ENCODE measurements around the gene PRDM5. TPM values are rescaled to one million over a fixed set of nuclear protein-coding genes. Genes with fewer than 3 reads are reported as not detected.
A peak's percentile ranks its signal among the peaks of the same experiment; 100 is the strongest.

Gene PRDM5
- total RNA-seq, 1 donor from 2014 or later = 16.6 TPM

DNA sequence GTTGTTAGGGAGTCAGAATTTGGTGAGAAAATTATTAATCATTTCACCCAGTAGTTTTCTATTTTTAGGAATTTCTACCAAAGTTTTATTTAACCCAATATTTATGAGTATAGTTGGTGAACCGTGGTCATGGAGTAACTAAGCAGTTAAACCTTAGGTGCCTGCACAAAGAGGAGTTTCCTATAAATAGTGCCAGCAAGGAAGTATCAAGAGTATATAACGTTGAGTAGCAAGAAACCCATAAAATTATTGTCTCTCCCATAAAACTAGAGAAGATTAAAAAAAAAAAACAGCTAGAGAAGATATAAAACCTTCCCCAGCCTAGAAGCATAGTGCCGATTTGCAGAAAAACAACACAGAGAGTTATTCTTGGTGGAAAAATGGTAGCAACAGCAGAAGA lies 158.9 kb downstream of the PRDM5 start:
- Mint-ChIP-seq H3K4me3 (ENCODE audit: unreplicated experiment) (no peak overlapping the region), H3K9me3 (ENCODE audit: unreplicated experiment) (no peaks in the 10 kb centered on the region), H3K27ac (ENCODE audit: unreplicated experiment) (no peak overlapping the region), H3K36me3 (ENCODE audit: unreplicated experiment) (peaks cover 5% of the 10 kb centered on the region), H3K27me3 (ENCODE audit: unreplicated experiment) (no peaks in the 10 kb centered on the region), H3K4me1 (ENCODE audit: low read depth, unreplicated experiment) (no peaks in the 10 kb centered on the region)
- no peak for DNase-seq
- TF ChIP-seq, protein P1, sequence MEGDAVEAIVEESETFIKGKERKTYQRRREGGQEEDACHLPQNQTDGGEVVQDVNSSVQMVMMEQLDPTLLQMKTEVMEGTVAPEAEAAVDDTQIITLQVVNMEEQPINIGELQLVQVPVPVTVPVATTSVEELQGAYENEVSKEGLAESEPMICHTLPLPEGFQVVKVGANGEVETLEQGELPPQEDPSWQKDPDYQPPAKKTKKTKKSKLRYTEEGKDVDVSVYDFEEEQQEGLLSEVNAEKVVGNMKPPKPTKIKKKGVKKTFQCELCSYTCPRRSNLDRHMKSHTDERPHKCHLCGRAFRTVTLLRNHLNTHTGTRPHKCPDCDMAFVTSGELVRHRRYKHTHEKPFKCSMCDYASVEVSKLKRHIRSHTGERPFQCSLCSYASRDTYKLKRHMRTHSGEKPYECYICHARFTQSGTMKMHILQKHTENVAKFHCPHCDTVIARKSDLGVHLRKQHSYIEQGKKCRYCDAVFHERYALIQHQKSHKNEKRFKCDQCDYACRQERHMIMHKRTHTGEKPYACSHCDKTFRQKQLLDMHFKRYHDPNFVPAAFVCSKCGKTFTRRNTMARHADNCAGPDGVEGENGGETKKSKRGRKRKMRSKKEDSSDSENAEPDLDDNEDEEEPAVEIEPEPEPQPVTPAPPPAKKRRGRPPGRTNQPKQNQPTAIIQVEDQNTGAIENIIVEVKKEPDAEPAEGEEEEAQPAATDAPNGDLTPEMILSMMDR (IDR thresholded peaks at IDR 0.05; ENCODE audit: partially characterized antibody, unreplicated experiment) = no peak

DNA sequence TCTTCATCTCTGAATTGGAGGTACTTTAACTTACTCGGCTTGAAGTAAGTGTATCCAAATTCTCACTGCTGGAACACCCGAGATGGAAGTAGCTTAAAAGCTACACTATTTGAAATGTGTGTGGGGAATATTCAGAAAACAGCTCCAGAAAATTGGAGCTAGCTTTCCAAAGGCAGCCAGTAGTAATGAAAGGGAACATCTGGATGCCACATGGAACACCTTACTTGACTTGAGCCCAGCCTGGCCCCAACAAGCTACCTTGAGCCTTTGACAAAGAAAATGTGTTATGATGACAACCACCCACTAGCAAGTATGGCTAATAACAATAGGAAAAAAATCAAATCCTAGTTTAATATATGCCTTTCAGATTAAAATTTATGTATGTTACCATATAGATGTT lies 161.5 kb downstream of the PRDM5 start:
- H3K4me3 Mint-ChIP-seq (ENCODE audit: unreplicated experiment) = no peak overlapping the region
- TF ChIP-seq, protein P1 (IDR thresholded peaks at IDR 0.05; ENCODE audit: partially characterized antibody, unreplicated experiment) = no peak
- no peaks in the 10 kb centered on the region for H3K36me3 Mint-ChIP-seq (ENCODE audit: unreplicated experiment)
- H3K27me3 Mint-ChIP-seq (ENCODE audit: unreplicated experiment) = no peaks in the 10 kb centered on the region
- no peak overlapping the region for H3K27ac Mint-ChIP-seq (ENCODE audit: unreplicated experiment)
- H3K4me1 Mint-ChIP-seq (ENCODE audit: low read depth, unreplicated experiment) = no peaks in the 10 kb centered on the region
- DNase-seq = no peak
- no peaks in the 10 kb centered on the region for H3K9me3 Mint-ChIP-seq (ENCODE audit: unreplicated experiment)

DNA sequence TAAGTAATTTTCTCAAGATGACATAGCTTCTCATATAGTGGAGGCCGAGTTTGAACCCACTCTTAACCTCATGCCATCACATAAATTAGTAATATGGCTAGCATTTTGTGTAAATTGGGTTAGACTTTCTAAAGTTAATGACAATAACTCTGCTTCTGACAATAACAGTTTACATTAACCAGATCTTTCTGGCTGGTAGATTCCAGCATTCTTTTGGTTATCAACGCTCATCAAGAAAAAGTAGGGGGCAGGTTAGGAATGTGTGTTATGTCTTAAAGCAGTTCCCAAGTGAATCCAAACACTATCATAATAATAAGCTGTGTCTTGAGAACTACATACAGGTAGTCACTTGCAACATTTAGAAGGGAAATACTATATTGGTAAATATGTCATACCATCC lies 162.5 kb downstream of the PRDM5 start:
- DNase-seq = no peak
- Mint-ChIP-seq H3K9me3 (ENCODE audit: unreplicated experiment) (no peaks in the 10 kb centered on the region), H3K4me3 (ENCODE audit: unreplicated experiment) (no peak overlapping the region), H3K27ac (ENCODE audit: unreplicated experiment) (no peak overlapping the region), H3K36me3 (ENCODE audit: unreplicated experiment) (peaks cover 4% of the 10 kb centered on the region), H3K27me3 (ENCODE audit: unreplicated experiment) (no peaks in the 10 kb centered on the region), H3K4me1 (ENCODE audit: low read depth, unreplicated experiment) (peaks cover 2% of the 10 kb centered on the region)
- TF ChIP-seq, protein P1 (IDR thresholded peaks at IDR 0.05; ENCODE audit: partially characterized antibody, unreplicated experiment) = no peak

DNA sequence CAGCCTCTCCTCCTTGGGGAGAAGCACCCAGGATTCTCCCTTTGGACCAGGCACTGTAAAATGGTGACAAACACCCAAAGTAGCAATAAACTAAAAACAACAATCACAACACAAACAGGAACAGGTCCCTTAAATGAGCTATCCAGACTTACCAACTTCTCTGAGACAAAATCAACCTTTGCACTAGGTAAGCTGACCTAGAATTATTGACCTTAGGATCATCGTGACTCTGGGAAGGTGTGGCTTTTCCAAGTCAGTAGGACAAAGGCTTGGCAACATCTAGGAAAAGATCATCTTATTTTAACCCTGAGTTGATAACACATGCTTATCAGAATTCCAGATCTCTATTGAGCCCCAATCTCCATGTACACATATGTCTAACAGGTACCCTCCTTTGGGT lies 166.7 kb downstream of the PRDM5 start:
- no peaks in the 10 kb centered on the region for H3K27me3 Mint-ChIP-seq (ENCODE audit: unreplicated experiment)

DNA sequence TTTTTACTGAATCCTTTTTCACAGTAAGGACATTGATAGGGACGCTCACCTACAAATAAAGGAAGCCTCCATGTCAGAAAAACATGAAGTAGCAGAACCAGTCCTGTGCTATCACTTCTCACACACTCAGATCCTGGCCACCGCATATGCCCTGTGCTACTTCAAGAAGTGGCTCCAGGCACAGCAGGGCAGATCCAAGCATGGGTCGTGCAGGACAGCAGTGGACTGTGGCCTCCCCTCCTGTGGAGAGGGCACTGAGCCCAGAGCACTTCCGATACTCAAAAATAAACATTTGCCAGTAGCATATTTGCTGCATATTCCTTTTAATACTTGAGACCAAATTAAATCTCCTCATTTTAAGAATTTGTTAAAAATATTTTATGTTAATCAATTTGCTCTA lies 167.9 kb downstream of the PRDM5 start:
- Mint-ChIP-seq H3K4me1 (ENCODE audit: low read depth, unreplicated experiment) (peaks cover 15% of the 10 kb centered on the region), H3K27me3 (ENCODE audit: unreplicated experiment) (no peaks in the 10 kb centered on the region), H3K36me3 (ENCODE audit: unreplicated experiment) (peaks cover 12% of the 10 kb centered on the region), H3K27ac (ENCODE audit: unreplicated experiment) (peak overlapping the region; percentile 62), H3K9me3 (ENCODE audit: unreplicated experiment) (peaks cover 4% of the 10 kb centered on the region), H3K4me3 (ENCODE audit: unreplicated experiment) (no peak overlapping the region)
- TF ChIP-seq, protein P1 (IDR thresholded peaks at IDR 0.05; ENCODE audit: partially characterized antibody, unreplicated experiment) = no peak
- peak; percentile 29 for DNase-seq

More for the DNA sequence above, 166.7 kb downstream of the PRDM5 start:
- H3K4me3 Mint-ChIP-seq (ENCODE audit: unreplicated experiment) = no peak overlapping the region
- H3K27ac Mint-ChIP-seq (ENCODE audit: unreplicated experiment) = no peak overlapping the region
- TF ChIP-seq, protein P1 (IDR thresholded peaks at IDR 0.05; ENCODE audit: partially characterized antibody, unreplicated experiment) = no peak
- no peak for DNase-seq
- peaks cover 4% of the 10 kb centered on the region for H3K36me3 Mint-ChIP-seq (ENCODE audit: unreplicated experiment)
- peaks cover 15% of the 10 kb centered on the region for H3K4me1 Mint-ChIP-seq (ENCODE audit: low read depth, unreplicated experiment)
- no peaks in the 10 kb centered on the region for H3K9me3 Mint-ChIP-seq (ENCODE audit: unreplicated experiment)

Data from glutamatergic neuron (in vitro differentiated cells).